Endothelial cell of umbilical vein (primary cell): Measurements from ENCODE around the gene PHC2.

Source experiments
- CTCF ChIP-seq, 2 donors: IDR thresholded peaks; 1 replicate in 1 of 2; 2 replicates in 1 of 2; pipeline ENCODE4 v1.5.1; 2011; ENCODE audit warnings: low read length in 2 of 2, mild to moderate bottlenecking in 2 of 2, moderate library complexity in 2 of 2, control low read depth in 1 of 2, inconsistent platforms in 1 of 2, low read depth in 1 of 2; ENCODE audit not compliant: insufficient read depth in 1 of 2; ENCODE audit errors: extremely low read depth in 1 of 2
- POLR2AphosphoS5 ChIP-seq: IDR thresholded peaks from 2 replicates; pipeline ENCODE4 v1.6.1; 2012; ENCODE audit warnings: low read depth, mild to moderate bottlenecking, control low read depth, low read length, moderate library complexity; ENCODE audit not compliant: insufficient read depth

- TF ChIP-seq CTCF (IDR thresholded peaks at IDR 0.05; ENCODE audit: extremely low read depth in 1 of 2, insufficient read depth in 1 of 2, low read depth in 1 of 2, low read length in 2 of 2) (no peak), POLR2AphosphoS5 (no peak)
Observed at GRCh38 chr1:33443705-33444180, 12.8 kb upstream of the PHC2 start.
